H1 (cell line): ENCODE data around the gene HIBCH. TPM values are rescaled to one million over a fixed set of nuclear protein-coding genes. Genes with fewer than 3 reads are reported as not detected.

ENCODE experiments used
- CTCF ChIA-PET: fragments of 300-600 bp; sonication (Branson Sonifier 250); formaldehyde crosslinking; loops from one replicate; lab custom pipeline; 2021; ENCODE audit not compliant: partially characterized antibody; lab: Charles Lee
- POLR2A ChIA-PET: fragments of 300-600 bp; sonication (Branson Sonifier 250); formaldehyde crosslinking; loops from one replicate; lab custom pipeline; 2021; ENCODE audit warnings: inconsistent platforms; ENCODE audit not compliant: partially characterized antibody; lab: Charles Lee
- DNase-seq, 2 experiments: peaks; one replicate each; pipeline versions ENCODE4 v3.0.0 to v3.0.0-alpha.2; 2010 to 2022; ENCODE audit warnings: low spot score in 2 of 2, low read depth in 1 of 2, mixed read lengths in 1 of 2
- FAIRE-seq: peaks from 2 replicates; lab custom pipeline; 2011; peaks lifted over from hg19 to GRCh38; lab: Jason Lieb, UNC
- H2AFZ ChIP-seq: 2 replicates; pipeline ENCODE4 v1.8.1; 2012; ENCODE audit warnings: low read length, inconsistent platforms
- H2AK5ac ChIP-seq: 2 replicates; pipeline ENCODE4 v1.6.1; 2013; ENCODE audit warnings: low read depth, low read length
- H2BK120ac ChIP-seq: replicated peaks from 2 replicates; pipeline ENCODE3; 2013; ENCODE audit warnings: low read depth, low read length, inconsistent platforms
- H2BK12ac ChIP-seq: 2 replicates; pipeline ENCODE4 v1.6.1; 2013; ENCODE audit warnings: low read depth, low read length
- H2BK15ac ChIP-seq: 2 replicates; pipeline ENCODE4 v1.6.1; 2013; ENCODE audit warnings: low read length
- H2BK20ac ChIP-seq: 2 replicates; pipeline ENCODE4 v1.6.1; 2013; ENCODE audit warnings: low read length
- H2BK5ac ChIP-seq: 2 replicates; pipeline ENCODE4 v1.6.1; 2013; ENCODE audit warnings: low read depth, low read length
- H3K14ac ChIP-seq: 2 replicates; pipeline ENCODE4 v1.6.1; 2013; ENCODE audit warnings: inconsistent platforms; ENCODE audit not compliant: insufficient read length
- H3K18ac ChIP-seq: 2 replicates; pipeline ENCODE4 v1.6.1; 2013; ENCODE audit warnings: low read length; ENCODE audit errors: extremely low read depth
- H3K23ac ChIP-seq: 2 replicates; pipeline ENCODE4 v1.6.1; 2013; ENCODE audit warnings: inconsistent platforms; ENCODE audit not compliant: insufficient read length
- H3K23me2 ChIP-seq: 2 replicates; pipeline ENCODE4 v1.6.1; 2013; ENCODE audit warnings: low read depth, low read length
- H3K27ac ChIP-seq: 2 replicates; pipeline ENCODE4 v1.6.1; 2011; ENCODE audit warnings: low read depth, low read length, inconsistent platforms
- H3K27me3 ChIP-seq, 4 experiments: replicated peaks in 1 of 4; 1 replicate in 1 of 4; 2 replicates in 3 of 4; pipeline versions ENCODE4 v1.6.1 to v1.8.1; 2011 to 2013; ENCODE audit warnings: low read length in 3 of 4, mild to moderate bottlenecking in 3 of 4, inconsistent platforms in 2 of 4, mixed read lengths in 2 of 4, moderate library complexity in 1 of 4; ENCODE audit not compliant: control insufficient read depth in 3 of 4, insufficient read depth in 3 of 4; ENCODE audit errors: extremely low read depth in 1 of 4
- H3K36me3 ChIP-seq, 4 experiments: 2 replicates each; pipeline versions ENCODE4 v1.6.1 to v1.8.1; 2011 to 2013; ENCODE audit warnings: mild to moderate bottlenecking in 4 of 4, low read length in 3 of 4, moderate library complexity in 2 of 4, control low read depth in 1 of 4, inconsistent platforms in 1 of 4; ENCODE audit not compliant: insufficient read depth in 4 of 4, control insufficient read depth in 2 of 4
- H3K4ac ChIP-seq: replicated peaks from 2 replicates; pipeline ENCODE3; 2013; ENCODE audit warnings: low read length, low read depth, mixed read lengths, inconsistent platforms; ENCODE audit not compliant: insufficient read length
- H3K4me1 ChIP-seq, 4 experiments: replicated peaks in 1 of 4; 1 replicate in 1 of 4; 2 replicates in 3 of 4; pipeline versions ENCODE4 v1.6.1 to v1.8.1; 2011 to 2013; ENCODE audit warnings: low read length in 3 of 4, inconsistent platforms in 2 of 4, mixed read lengths in 1 of 4; ENCODE audit not compliant: insufficient read depth in 4 of 4, control insufficient read depth in 3 of 4
- H3K4me2 ChIP-seq, 2 experiments: 2 replicates each; pipeline versions ENCODE4 v1.6.1 to v1.8.1; 2011 to 2013; ENCODE audit warnings: low read depth in 2 of 2, low read length in 2 of 2, control low read depth in 1 of 2, inconsistent platforms in 1 of 2, mild to moderate bottlenecking in 1 of 2; ENCODE audit not compliant: insufficient read depth in 1 of 2
- H3K4me3 ChIP-seq, 4 experiments: fragments of 200-600, 300-600 bp in 1 of 4; sonication (generic), shearing (Covaris generic), sonication (Bioruptor Twin) in 1 of 4; 2 replicates each; pipeline versions ENCODE4 v1.5.1 to v1.8.1; 2011 to 2016; ENCODE audit warnings: low read length in 4 of 4, low read depth in 3 of 4, control low read depth in 2 of 4, inconsistent platforms in 2 of 4, mild to moderate bottlenecking in 2 of 4, mixed read lengths in 1 of 4, moderate library complexity in 1 of 4; ENCODE audit not compliant: insufficient read depth in 2 of 4; ENCODE audit errors: extremely low read depth in 1 of 4
- H3K56ac ChIP-seq: replicated peaks from 2 replicates; pipeline ENCODE3; 2013; ENCODE audit warnings: low read depth, mild to moderate bottlenecking, mixed read lengths, low read length, inconsistent platforms; ENCODE audit not compliant: insufficient read length
- H3K79me1 ChIP-seq: 2 replicates; pipeline ENCODE4 v1.6.1; 2013; ENCODE audit warnings: low read depth, low read length, control low read depth
- H3K79me2 ChIP-seq, 2 experiments: 2 replicates each; pipeline versions ENCODE4 v1.6.1 to v1.8.1; 2012 to 2013; ENCODE audit warnings: low read length in 2 of 2, mild to moderate bottlenecking in 2 of 2, inconsistent platforms in 1 of 2; ENCODE audit not compliant: insufficient read depth in 2 of 2, control insufficient read depth in 1 of 2
- H3K9ac ChIP-seq, 4 experiments: replicated peaks in 1 of 4; 1 replicate in 1 of 4; 2 replicates in 3 of 4; pipeline versions ENCODE4 v1.6.1 to v1.8.1; 2011 to 2013; ENCODE audit warnings: low read depth in 3 of 4, low read length in 3 of 4, control low read depth in 2 of 4, mild to moderate bottlenecking in 2 of 4, moderate library complexity in 2 of 4, inconsistent platforms in 1 of 4; ENCODE audit errors: extremely low read depth in 1 of 4
- H3K9me3 ChIP-seq, 2 experiments: 2 replicates each; pipeline versions ENCODE4 v1.6.1 to v1.8.1; 2012 to 2013; ENCODE audit warnings: mild to moderate bottlenecking in 2 of 2, moderate library complexity in 2 of 2, control low read depth in 1 of 2, inconsistent platforms in 1 of 2, low read depth in 1 of 2, low read length in 1 of 2, mixed read lengths in 1 of 2; ENCODE audit not compliant: insufficient read depth in 2 of 2
- H4K20me1 ChIP-seq, 2 experiments: replicated peaks in 1 of 2; 2 replicates each; pipeline versions ENCODE3 to v1.8.1; 2011 to 2013; ENCODE audit warnings: inconsistent platforms in 2 of 2, low read length in 2 of 2, mild to moderate bottlenecking in 1 of 2; ENCODE audit not compliant: insufficient read depth in 2 of 2, control insufficient read depth in 1 of 2
- H4K5ac ChIP-seq: 2 replicates; pipeline ENCODE4 v1.6.1; 2013; ENCODE audit warnings: low read length, low read depth, mixed read lengths, inconsistent platforms; ENCODE audit not compliant: insufficient read length
- H4K8ac ChIP-seq: 2 replicates; pipeline ENCODE4 v1.8.0; 2013; ENCODE audit warnings: mild to moderate bottlenecking, moderate library complexity, low read length, inconsistent platforms; ENCODE audit not compliant: insufficient read depth; ENCODE audit errors: extremely low read depth
- H4K91ac ChIP-seq: replicated peaks from 2 replicates; pipeline ENCODE3; 2013; ENCODE audit warnings: low read length, mixed read lengths, inconsistent platforms; ENCODE audit not compliant: insufficient read length
- WGBS, 2 experiments: shearing (Covaris generic) in 1 of 2; methylation state at CpG; one replicate each; pipeline versions ENCODE4 v1.1.6 to v1.1.7; 2013 to 2015; ENCODE audit warnings: low lambda C conversion rate in 2 of 2, mixed read lengths in 2 of 2, inconsistent platforms in 1 of 2, low coverage in 1 of 2, missing lambda C conversion rate in 1 of 2; ENCODE audit not compliant: insufficient replicate concordance in 2 of 2, insufficient coverage in 1 of 2, insufficient read length in 1 of 2; ENCODE audit errors: extremely low coverage in 1 of 2, missing lambda C conversion rate in 1 of 2; 5-methylcytosine and 5-hydroxymethylcytosine counted together
- polyA plus RNA-seq, 7 experiments: library from polyadenylated mRNA; depleted of rRNA in 3 of 7; stranded (reverse) in 5 of 7; unstranded in 2 of 7; fragments of >200 nt in 5 of 7; fragments of 200-250 nt in 2 of 7; gene quantifications; 1 replicate in 5 of 7; 2 replicates in 1 of 7; 4 replicates in 1 of 7; pipeline versions ENCODE4 v1.2.1 to v1.2.3, GENCODE V29; 2011 to 2013; ENCODE audit warnings: missing spikeins in 2 of 7, mixed read lengths in 2 of 7
- total RNA-seq: library from RNA; stranded (reverse); fragmentation: NEBNext Ultra II Directional; extraction: Animal tissue kit (Norgen Biotek cat#: 25700); gene quantifications from 2 replicates; pipeline ENCODE4 v1.2.1, GENCODE V29; 2021

The HIBCH gene
- total and polyA plus RNA-seq, 2 of the 8 experiments (the other 6 are each of a cell fraction or from before 2014, with no cell fraction given), result 7.5 to 31.8 TPM

- no peak overlapping the region for H3K27ac ChIP-seq
- no peak overlapping the region for H3K23ac ChIP-seq
- H3K79me1 ChIP-seq, result no peaks in the 10 kb centered on the region
- no peaks in the 10 kb centered on the region for H3K9me3 ChIP-seq
- no peak overlapping the region for H4K8ac ChIP-seq
- no peak overlapping the region for H3K4ac ChIP-seq
- H3K9ac ChIP-seq, result no peak overlapping the region
- no peaks in the 10 kb centered on the region; a peak in 2 of 7 replicates for H3K4me1 ChIP-seq
- FAIRE-seq, result no peak
- no peak overlapping the region for H3K14ac ChIP-seq
- no peak for DNase-seq
- H4K20me1 ChIP-seq, result no peaks in the 10 kb centered on the region
- no peak overlapping the region for H4K91ac ChIP-seq
- no peak overlapping the region; the same call in 1 of the 2 replicates for H2BK12ac ChIP-seq
- H3K23me2 ChIP-seq, result no peaks in the 10 kb centered on the region
- H3K27me3 ChIP-seq, result no peaks in the 10 kb centered on the region
- CTCF ChIA-PET, result interaction anchor here (1.2 to 1.4 kb wide), 2 partner anchors 71 to 76 kb away, joined by 3 to 4 read pairs; no protein-coding TSS in a partner anchor
- 85% methylated on average over 3 of the region's 3 CpGs; no CpG with 5 or more reads in 1 of the 2 experiments for WGBS, 2 experiments
- H3K4me3 ChIP-seq, result no peak overlapping the region
- H2AFZ ChIP-seq, result peak overlapping the region; percentile 99
- no peak overlapping the region for H2AK5ac ChIP-seq
- POLR2A ChIA-PET, result no interaction called here
- no peaks in the 10 kb centered on the region for H3K36me3 ChIP-seq
- H2BK120ac ChIP-seq, result no peak overlapping the region
- no peak overlapping the region for H3K4me2 ChIP-seq
- no peak overlapping the region for H2BK15ac ChIP-seq
- H2BK20ac ChIP-seq, result no peak overlapping the region
- H4K5ac ChIP-seq, result no peak overlapping the region
- H3K18ac ChIP-seq, result no peak overlapping the region
- no peak overlapping the region for H2BK5ac ChIP-seq
- no peaks in the 10 kb centered on the region for H3K79me2 ChIP-seq
- H3K56ac ChIP-seq, result no peak overlapping the region
These were observed 160.2 kb downstream of the HIBCH start for GRCh38 chr2:190159453-190159852.
